HepG2 (cell line): ENCODE results near the gene SYNDIG1. TPM values are rescaled to one million over a fixed set of nuclear protein-coding genes. Genes with fewer than 3 reads are reported as not detected.

Source experiments
- ATAC-seq: fragments of 200-7000 bp; cut with Tn5 transposase; 3 replicates; pipeline ENCODE4 v1.9.1; 2020; ENCODE audit warnings: mild to moderate bottlenecking, moderate library complexity
- BruUV-seq: library from RNA; stranded (reverse); fragments of 400-500 nt; replicated peaks from 2 replicates; lab custom pipeline; 2021; lab: Mats Ljungman, UMichigan
- CTCF ChIA-PET: fragments of 300-600 bp; formaldehyde crosslinking; extraction: SDS; loops from one replicate; lab custom pipeline; 2021; ENCODE audit warnings: low total read pairs, inconsistent platforms, low intra/inter-chr PET ratio; lab: Yijun Ruan, JAX
- POLR2A ChIA-PET: fragments of 350-600 bp; sonication (Branson Sonifier 250); formaldehyde crosslinking; loops from one replicate; lab custom pipeline; 2020; ENCODE audit warnings: antibody characterized with exemption, inconsistent platforms; lab: Yijun Ruan, JAX
- DNase-seq: peaks from one replicate; pipeline ENCODE4 v3.0.0-alpha.2; 2015; ENCODE audit warnings: low spot score
- FAIRE-seq: peaks from 3 replicates; lab custom pipeline; 2011; peaks lifted over from hg19 to GRCh38; lab: Jason Lieb, UNC
- H2AFZ ChIP-seq: one replicate; pipeline ENCODE4 v1.6.1; 2011; ENCODE audit warnings: low read length, inconsistent platforms
- H3K27ac ChIP-seq: fragments of 300-600 bp; 3 replicates; pipeline ENCODE4 v1.8.0; 2011; ENCODE audit warnings: mixed run types, mild to moderate bottlenecking, mixed read lengths, low read length, inconsistent platforms; ENCODE audit not compliant: insufficient read depth; ENCODE audit errors: extremely low read length
- H3K27me3 ChIP-seq, 2 experiments: fragments of 200-600 bp in 1 of 2; 2 replicates in 1 of 2; 3 replicates in 1 of 2; pipeline versions ENCODE4 v1.6.0 to v1.8.0; 2011; ENCODE audit warnings: low read length in 2 of 2, mild to moderate bottlenecking in 2 of 2, moderate library complexity in 2 of 2, inconsistent platforms in 1 of 2; ENCODE audit not compliant: insufficient read depth in 2 of 2, control insufficient read depth in 1 of 2
- H3K36me3 ChIP-seq, 2 experiments: fragments of 200-600 bp in 1 of 2; replicated peaks in 1 of 2; 2 replicates in 1 of 2; 3 replicates in 1 of 2; pipeline versions ENCODE4 v1.5.1 to v1.8.0; 2011; ENCODE audit warnings: low read length in 2 of 2, inconsistent platforms in 1 of 2; ENCODE audit not compliant: insufficient read depth in 2 of 2, control insufficient read depth in 1 of 2
- H3K4me1 ChIP-seq: 2 replicates; pipeline ENCODE4 v1.5.1; 2012; ENCODE audit warnings: low read length, inconsistent platforms; ENCODE audit not compliant: insufficient read depth
- H3K4me2 ChIP-seq: 2 replicates; pipeline ENCODE4 v1.6.0; 2011; ENCODE audit warnings: low read depth, low read length, inconsistent platforms
- H3K4me3 ChIP-seq, 3 experiments: fragments of 200-600 bp in 1 of 3; sonication (generic), shearing (Covaris generic) in 1 of 3; replicated peaks in 1 of 3; 2 replicates each; pipeline ENCODE4 v1.5.1; 2011 to 2016; ENCODE audit warnings: low read length in 3 of 3, inconsistent platforms in 2 of 3, low read depth in 2 of 3, mild to moderate bottlenecking in 2 of 3, control low read depth in 1 of 3, mixed read lengths in 1 of 3; ENCODE audit not compliant: insufficient read depth in 1 of 3
- H3K79me2 ChIP-seq: one replicate; pipeline ENCODE4 v1.6.1; 2011; ENCODE audit warnings: low read length, inconsistent platforms; ENCODE audit not compliant: insufficient read depth
- H3K9ac ChIP-seq: 2 replicates; pipeline ENCODE4 v1.6.0; 2011; ENCODE audit warnings: mild to moderate bottlenecking, low read depth, low read length, inconsistent platforms; ENCODE audit not compliant: insufficient read depth
- H3K9me3 ChIP-seq: 2 replicates; pipeline ENCODE4 v1.5.1; 2012; ENCODE audit warnings: mild to moderate bottlenecking, low read length
- H4K20me1 ChIP-seq: 2 replicates; pipeline ENCODE4 v1.6.0; 2011; ENCODE audit warnings: inconsistent platforms, mild to moderate bottlenecking, low read length, moderate library complexity; ENCODE audit not compliant: insufficient read depth
- KAT7 ChIP-seq: IDR thresholded peaks from 2 replicates; pipeline ENCODE4 v1.6.1; 2018; ENCODE audit warnings: borderline replicate concordance, missing compliant biosample characterization
- ZNF136 ChIP-seq: sonication (generic); formaldehyde crosslinking; IDR thresholded peaks from 2 replicates; pipeline ENCODE4 v1.8.1; 2022; ENCODE audit warnings: low read depth, mild to moderate bottlenecking, moderate library complexity, missing genetic modification reagents
- WGBS: methylation state at CpG from one replicate; pipeline ENCODE4 v1.1.6; 2017; ENCODE audit warnings: low lambda C conversion rate; 5-methylcytosine and 5-hydroxymethylcytosine counted together
- in situ Hi-C: cut with HindIII; loops from 2 replicates; pipeline ENCODE4 v1.10.0; 2017; ENCODE audit warnings: low pct_unique_long_range_greater_than_20kb; ENCODE audit not compliant: extremely low pct_ligation_motif_present
- intact Hi-C: fragments of 100-400 bp; cut with micrococcal nuclease; formaldehyde crosslinking; loops from one replicate; pipeline ENCODE4 v1.10.0; 2022; ENCODE audit not compliant: unreplicated experiment
- polyA plus RNA-seq, 8 experiments: library from polyadenylated mRNA; depleted of rRNA in 3 of 8; stranded (reverse) in 7 of 8; unstranded in 1 of 8; fragments of >200 nt; fragmentation: Illumina TruSeq in 4 of 8; extraction: Trizol in 4 of 8; gene quantifications; 2 replicates each; pipeline versions ENCODE4 v1.2.1 to v1.2.3, GENCODE V29; 2011 to 2016; ENCODE audit warnings: low read depth in 4 of 8, missing spikeins in 1 of 8, mixed read lengths in 1 of 8; ENCODE audit not compliant: insufficient read depth in 1 of 8
- total RNA-seq, 5 experiments: library from RNA; depleted of rRNA; stranded (reverse); fragments of >200 nt; fragmentation: Illumina TruSeq; extraction: Trizol; gene quantifications; 2 replicates each; pipeline ENCODE4 v1.2.3, GENCODE V29; 2016; ENCODE audit warnings: low read depth in 1 of 5
- TF ChIP-seq, protein P1 (sequence below): sonication (generic); formaldehyde crosslinking; conservative IDR thresholded peaks from 2 replicates; pipeline ENCODE4 v1.5.0; 2020; ENCODE audit warnings: missing genetic modification reagents
- TF ChIP-seq, protein P2 (sequence below): sonication (generic); formaldehyde crosslinking; IDR thresholded peaks from 2 replicates; pipeline ENCODE4 v1.4.0; 2020; ENCODE audit warnings: missing genetic modification reagents

Gene SYNDIG1
- total and polyA plus RNA-seq, 2 of the 13 experiments (the other 11 are each of a cell fraction or from before 2014, with no cell fraction given), result not detected

DNA sequence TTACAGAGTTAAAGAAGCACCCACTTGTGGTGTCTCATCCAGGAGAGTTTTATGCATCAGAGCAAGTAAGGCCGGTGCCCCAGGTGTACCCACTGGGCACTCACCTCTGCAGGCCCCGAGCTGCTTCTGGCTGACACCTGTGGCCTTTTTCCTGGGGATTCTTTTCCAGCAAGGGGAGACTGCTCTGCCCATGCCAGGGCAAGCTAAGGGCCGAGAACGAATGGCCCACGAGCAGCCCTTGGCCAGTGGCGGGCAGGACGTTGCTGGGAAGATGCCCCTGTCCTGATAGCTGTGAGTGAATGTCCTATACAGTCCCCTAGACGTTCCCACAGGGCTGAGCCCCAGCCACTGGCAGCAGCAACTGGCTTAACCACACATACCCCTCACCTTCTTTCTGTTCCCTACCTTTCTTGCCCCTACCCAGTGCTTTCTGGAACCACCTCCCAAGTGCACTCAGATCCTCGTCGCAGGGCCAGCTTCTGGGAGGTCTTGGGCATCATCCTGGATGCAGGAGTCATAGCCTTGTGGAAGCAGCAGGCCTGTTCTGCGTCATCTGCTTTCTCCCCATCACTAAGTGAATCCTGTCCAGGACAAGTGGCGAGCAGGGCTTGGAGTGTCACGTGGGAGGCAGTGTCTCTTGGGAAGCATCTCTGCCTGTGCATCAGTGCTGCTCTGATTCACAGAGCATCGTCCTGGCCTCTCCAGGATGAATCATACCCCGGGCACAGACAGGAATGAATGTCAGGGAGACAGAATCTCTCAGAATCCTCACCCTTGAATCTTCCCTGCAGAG is 32.5 kb downstream of the SYNDIG1 start:
- H3K27me3 ChIP-seq, result peaks cover 5 to 44% of the 10 kb centered on the region in 2 experiments; a peak in 4 of 5 replicates
- 2% methylated on average over 12 of the region's 15 CpGs for WGBS
- H4K20me1 ChIP-seq, result no peaks in the 10 kb centered on the region
- H3K4me1 ChIP-seq, result no peaks in the 10 kb centered on the region
- in situ Hi-C loops (no loop called here), intact Hi-C loops (no loop called here)
- no peak for FAIRE-seq
- no peak for ATAC-seq
- BruUV-seq, result no TSS peak
- TF ChIP-seq KAT7 (CRISPR knock-in tag), result no peak
- TF ChIP-seq, protein P1, sequence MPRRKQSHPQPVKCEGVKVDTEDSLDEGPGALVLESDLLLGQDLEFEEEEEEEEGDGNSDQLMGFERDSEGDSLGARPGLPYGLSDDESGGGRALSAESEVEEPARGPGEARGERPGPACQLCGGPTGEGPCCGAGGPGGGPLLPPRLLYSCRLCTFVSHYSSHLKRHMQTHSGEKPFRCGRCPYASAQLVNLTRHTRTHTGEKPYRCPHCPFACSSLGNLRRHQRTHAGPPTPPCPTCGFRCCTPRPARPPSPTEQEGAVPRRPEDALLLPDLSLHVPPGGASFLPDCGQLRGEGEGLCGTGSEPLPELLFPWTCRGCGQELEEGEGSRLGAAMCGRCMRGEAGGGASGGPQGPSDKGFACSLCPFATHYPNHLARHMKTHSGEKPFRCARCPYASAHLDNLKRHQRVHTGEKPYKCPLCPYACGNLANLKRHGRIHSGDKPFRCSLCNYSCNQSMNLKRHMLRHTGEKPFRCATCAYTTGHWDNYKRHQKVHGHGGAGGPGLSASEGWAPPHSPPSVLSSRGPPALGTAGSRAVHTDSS (CRISPR knock-in tag), result no peak
- TF ChIP-seq, protein P2, sequence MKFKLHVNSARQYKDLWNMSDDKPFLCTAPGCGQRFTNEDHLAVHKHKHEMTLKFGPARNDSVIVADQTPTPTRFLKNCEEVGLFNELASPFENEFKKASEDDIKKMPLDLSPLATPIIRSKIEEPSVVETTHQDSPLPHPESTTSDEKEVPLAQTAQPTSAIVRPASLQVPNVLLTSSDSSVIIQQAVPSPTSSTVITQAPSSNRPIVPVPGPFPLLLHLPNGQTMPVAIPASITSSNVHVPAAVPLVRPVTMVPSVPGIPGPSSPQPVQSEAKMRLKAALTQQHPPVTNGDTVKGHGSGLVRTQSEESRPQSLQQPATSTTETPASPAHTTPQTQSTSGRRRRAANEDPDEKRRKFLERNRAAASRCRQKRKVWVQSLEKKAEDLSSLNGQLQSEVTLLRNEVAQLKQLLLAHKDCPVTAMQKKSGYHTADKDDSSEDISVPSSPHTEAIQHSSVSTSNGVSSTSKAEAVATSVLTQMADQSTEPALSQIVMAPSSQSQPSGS (CRISPR knock-in tag), result no peak
- no peak for TF ChIP-seq ZNF136 (CRISPR knock-in tag)
- no peak overlapping the region for H3K9ac ChIP-seq
- no peak overlapping the region for H2AFZ ChIP-seq
- CTCF ChIA-PET, result interaction anchor here (0.7 kb wide), 1 partner anchor 14 kb away, joined by 3 read pairs; no protein-coding TSS in a partner anchor
- no peaks in the 10 kb centered on the region for H3K36me3 ChIP-seq
- H3K4me3 ChIP-seq, result no peak overlapping the region
- no peak overlapping the region for H3K27ac ChIP-seq
- no peak for DNase-seq
- H3K9me3 ChIP-seq, result no peaks in the 10 kb centered on the region
- no peak overlapping the region for H3K4me2 ChIP-seq
- POLR2A ChIA-PET, result no interaction called here
- H3K79me2 ChIP-seq, result no peaks in the 10 kb centered on the region
